Activated naive CD8-positive, alpha-beta T cell treated with anti-CD3 and anti-CD28 coated beads, Interleukin-2, amount 50 U/mL, for 24 hours (primary cell): ENCODE data around the gene SEC31A.

Source experiments
- ATAC-seq: fragments of 150-1000 bp; cut with Tn5 transposase; one replicate; pipeline ENCODE4 v1.10.0; 2021
- DNase-seq: peaks from one replicate; pipeline ENCODE4 v3.0.0; 2021
- H3K27ac Mint-ChIP-seq: one replicate; pipeline ENCODE4 v1.8.0; 2021; ENCODE audit warnings: mild to moderate bottlenecking, mixed read lengths
- H3K27me3 Mint-ChIP-seq: one replicate; pipeline ENCODE4 v1.8.0; 2021; ENCODE audit warnings: mixed read lengths
- H3K36me3 Mint-ChIP-seq: one replicate; pipeline ENCODE4 v1.8.0; 2021; ENCODE audit warnings: low read depth, mixed read lengths
- H3K4me1 Mint-ChIP-seq: one replicate; pipeline ENCODE4 v1.8.0; 2021; ENCODE audit warnings: mixed read lengths
- H3K4me3 Mint-ChIP-seq: one replicate; pipeline ENCODE4 v1.8.0; 2021; ENCODE audit warnings: mild to moderate bottlenecking, moderate library complexity, mixed read lengths
- H3K9me3 Mint-ChIP-seq: one replicate; pipeline ENCODE4 v1.8.0; 2021; ENCODE audit warnings: mixed read lengths

Gene SEC31A

GRCh38 chr4:82799006-82799881 lies 91.7 kb downstream of the SEC31A start:
- Mint-ChIP-seq H3K4me3 (peak overlapping the region; percentile 74), H3K9me3 (no peaks in the 10 kb centered on the region), H3K4me1 (peaks cover 13% of the 10 kb centered on the region), H3K36me3 (no peaks in the 10 kb centered on the region), H3K27ac (no peak overlapping the region), H3K27me3 (peaks cover 45% of the 10 kb centered on the region)
- DNase-seq, result peak; percentile 6
- ATAC-seq, result peak; percentile 24

- H3K4me3 Mint-ChIP-seq, result peak within 1 kb of the TSS; percentile 74
- H3K27ac Mint-ChIP-seq, result no peak within 1 kb of the TSS
- no peaks in the 10 kb centered on the region for H3K36me3 Mint-ChIP-seq
- H3K9me3 Mint-ChIP-seq, result no peaks in the 10 kb centered on the region
- peak; percentile 95 for ATAC-seq
- H3K4me1 Mint-ChIP-seq, result peaks cover 13% of the 10 kb centered on the region
- peak; percentile 58 for DNase-seq
- peaks cover 45% of the 10 kb centered on the region for H3K27me3 Mint-ChIP-seq
Observed at GRCh38 chr4:82798168-82799005, 92.6 kb downstream of the SEC31A start, which contains the start of gene SCD5. SCD5 (minus strand) TSS chr4:82798796; CDS start chr4:82798537, 259 bp downstream.

GRCh38 chr4:82797405-82798111 lies 93.4 kb downstream of the SEC31A start:
- no peaks in the 10 kb centered on the region for H3K9me3 Mint-ChIP-seq
- DNase-seq (peak; percentile 20), ATAC-seq (no peak)
- H3K4me3 Mint-ChIP-seq, result peak overlapping the region; percentile 74
- peaks cover 45% of the 10 kb centered on the region for H3K27me3 Mint-ChIP-seq
- no peak overlapping the region for H3K27ac Mint-ChIP-seq
- peaks cover 13% of the 10 kb centered on the region for H3K4me1 Mint-ChIP-seq
- H3K36me3 Mint-ChIP-seq, result no peaks in the 10 kb centered on the region

- no peak for DNase-seq
- no peak for ATAC-seq
- Mint-ChIP-seq H3K27ac (no peak overlapping the region), H3K4me3 (peak overlapping the region; percentile 74), H3K4me1 (peaks cover 13% of the 10 kb centered on the region), H3K27me3 (peaks cover 43% of the 10 kb centered on the region), H3K9me3 (no peaks in the 10 kb centered on the region), H3K36me3 (no peaks in the 10 kb centered on the region)
Observed at GRCh38 chr4:82797040-82797404, 93.9 kb downstream of the SEC31A start.

GRCh38 chr4:82792912-82793649 lies 97.9 kb downstream of the SEC31A start:
- Mint-ChIP-seq H3K27ac (no peak overlapping the region), H3K9me3 (no peaks in the 10 kb centered on the region), H3K27me3 (peaks cover 19% of the 10 kb centered on the region), H3K4me3 (no peak overlapping the region), H3K4me1 (peaks cover 3% of the 10 kb centered on the region), H3K36me3 (no peaks in the 10 kb centered on the region)
- DNase-seq (no peak), ATAC-seq (no peak)

- Mint-ChIP-seq H3K9me3 (no peaks in the 10 kb centered on the region), H3K36me3 (no peaks in the 10 kb centered on the region), H3K27ac (no peak overlapping the region), H3K4me3 (no peak overlapping the region), H3K27me3 (peaks cover 4% of the 10 kb centered on the region), H3K4me1 (no peaks in the 10 kb centered on the region)
- DNase-seq (no peak), ATAC-seq (no peak)
Observed at GRCh38 chr4:82791179-82791578, 99.8 kb downstream of the SEC31A start.

- Mint-ChIP-seq H3K27ac (no peak overlapping the region), H3K4me1 (no peaks in the 10 kb centered on the region), H3K36me3 (no peaks in the 10 kb centered on the region), H3K4me3 (no peak overlapping the region), H3K9me3 (no peaks in the 10 kb centered on the region), H3K27me3 (peaks cover 2% of the 10 kb centered on the region)
- DNase-seq (no peak), ATAC-seq (no peak)
Observed at GRCh38 chr4:82790060-82790660, 100.8 kb downstream of the SEC31A start.

GRCh38 chr4:82789025-82789776 lies 101.8 kb downstream of the SEC31A start:
- Mint-ChIP-seq H3K27me3 (peaks cover 2% of the 10 kb centered on the region), H3K4me3 (no peak overlapping the region), H3K9me3 (no peaks in the 10 kb centered on the region), H3K4me1 (no peaks in the 10 kb centered on the region), H3K36me3 (no peaks in the 10 kb centered on the region), H3K27ac (no peak overlapping the region)
- ATAC-seq (no peak), DNase-seq (no peak)

GRCh38 chr4:82787342-82787741 lies 103.6 kb downstream of the SEC31A start:
- Mint-ChIP-seq H3K27ac (no peak overlapping the region), H3K9me3 (no peaks in the 10 kb centered on the region), H3K27me3 (peaks cover 2% of the 10 kb centered on the region), H3K36me3 (no peaks in the 10 kb centered on the region), H3K4me3 (no peak overlapping the region), H3K4me1 (no peaks in the 10 kb centered on the region)
- DNase-seq (no peak), ATAC-seq (no peak)

GRCh38 chr4:82786828-82787227 lies 104.1 kb downstream of the SEC31A start:
- H3K27ac Mint-ChIP-seq, result no peak overlapping the region
- no peaks in the 10 kb centered on the region for H3K4me1 Mint-ChIP-seq
- H3K27me3 Mint-ChIP-seq, result peaks cover 2% of the 10 kb centered on the region
- no peaks in the 10 kb centered on the region for H3K9me3 Mint-ChIP-seq
- DNase-seq, result no peak
- ATAC-seq, result no peak
- no peak overlapping the region for H3K4me3 Mint-ChIP-seq
- H3K36me3 Mint-ChIP-seq, result no peaks in the 10 kb centered on the region

GRCh38 chr4:82785611-82786400 lies 105.1 kb downstream of the SEC31A start:
- H3K36me3 Mint-ChIP-seq, result no peaks in the 10 kb centered on the region
- ATAC-seq (no peak), DNase-seq (no peak)
- no peak overlapping the region for H3K4me3 Mint-ChIP-seq
- no peaks in the 10 kb centered on the region for H3K9me3 Mint-ChIP-seq
- no peaks in the 10 kb centered on the region for H3K27me3 Mint-ChIP-seq
- H3K4me1 Mint-ChIP-seq, result no peaks in the 10 kb centered on the region
- no peak overlapping the region for H3K27ac Mint-ChIP-seq

- Mint-ChIP-seq H3K27me3 (no peaks in the 10 kb centered on the region), H3K9me3 (no peaks in the 10 kb centered on the region), H3K4me1 (no peaks in the 10 kb centered on the region), H3K4me3 (no peak overlapping the region), H3K27ac (no peak overlapping the region), H3K36me3 (no peaks in the 10 kb centered on the region)
- DNase-seq (no peak), ATAC-seq (no peak)
Observed at GRCh38 chr4:82784681-82785610, 106.0 kb downstream of the SEC31A start.
